IMR-90 (cell line): ENCODE results near the gene ARHGEF1. TPM values are rescaled to one million over a fixed set of nuclear protein-coding genes. Genes with fewer than 3 reads are reported as not detected.

Source experiments
- ATAC-seq: fragments of 200-7000 bp; cut with Tn5 transposase; 2 replicates; pipeline ENCODE4 v1.9.1; 2020; ENCODE audit warnings: low read depth, mild to moderate bottlenecking, moderate library complexity
- BruUV-seq: library from RNA; stranded (reverse); fragments of 400-500 nt; replicated peaks from 2 replicates; lab custom pipeline; 2021; lab: Mats Ljungman, UMichigan
- CTCF ChIA-PET: fragments of 300-600 bp; formaldehyde crosslinking; extraction: SDS; loops from one replicate; lab custom pipeline; 2021; ENCODE audit warnings: antibody characterized with exemption; lab: Yijun Ruan, JAX
- POLR2A ChIA-PET: fragments of 300-600 bp; sonication (Branson Sonifier 250); formaldehyde crosslinking; loops from one replicate; lab custom pipeline; 2022; ENCODE audit warnings: antibody characterized with exemption; ENCODE audit not compliant: unreplicated experiment; lab: Charles Lee
- DNase-seq: peaks from one replicate; pipeline ENCODE4 v3.0.0; 2013
- H2AFZ ChIP-seq: replicated peaks from 2 replicates; pipeline ENCODE3; 2013; ENCODE audit warnings: low read length, mild to moderate bottlenecking; ENCODE audit not compliant: poor library complexity
- H2AK5ac ChIP-seq: 2 replicates; pipeline ENCODE4 v1.6.1; 2013; ENCODE audit warnings: low read depth, low read length, inconsistent platforms
- H2AK9ac ChIP-seq: replicated peaks from 2 replicates; pipeline ENCODE3; 2013; ENCODE audit warnings: mild to moderate bottlenecking, low read depth, low read length, moderate library complexity; ENCODE audit not compliant: poor library complexity
- H2BK120ac ChIP-seq: 2 replicates; pipeline ENCODE4 v1.6.1; 2013; ENCODE audit warnings: low read depth, low read length, inconsistent platforms
- H2BK15ac ChIP-seq: 3 replicates; pipeline ENCODE4 v1.6.1; 2013; ENCODE audit warnings: low read depth, low read length, inconsistent platforms
- H2BK20ac ChIP-seq: 2 replicates; pipeline ENCODE4 v1.6.1; 2013; ENCODE audit warnings: low read depth, mild to moderate bottlenecking, inconsistent platforms, low read length, moderate library complexity
- H2BK5ac ChIP-seq: 2 replicates; pipeline ENCODE4 v1.6.1; 2013; ENCODE audit warnings: mild to moderate bottlenecking, low read depth, low read length, inconsistent platforms; ENCODE audit not compliant: poor library complexity, severe bottlenecking
- H3K14ac ChIP-seq: replicated peaks from 2 replicates; pipeline ENCODE4 v1.6.1; 2013; ENCODE audit warnings: low read depth, low read length, inconsistent platforms
- H3K18ac ChIP-seq: 2 replicates; pipeline ENCODE4 v1.6.1; 2013; ENCODE audit warnings: low read depth, low read length, control low read depth
- H3K23ac ChIP-seq: 2 replicates; pipeline ENCODE4 v1.6.1; 2013; ENCODE audit warnings: low read depth, low read length, inconsistent platforms
- H3K27ac ChIP-seq: 2 replicates; pipeline ENCODE4 v1.5.1; 2013; ENCODE audit warnings: mild to moderate bottlenecking, control low read depth, low read length; ENCODE audit not compliant: insufficient read depth
- H3K27me3 ChIP-seq: 2 replicates; pipeline ENCODE4 v1.6.1; 2013; ENCODE audit warnings: low read length; ENCODE audit not compliant: control insufficient read depth, insufficient read depth
- H3K36me3 ChIP-seq: 2 replicates; pipeline ENCODE4 v1.6.1; 2013; ENCODE audit warnings: low read length, mixed read lengths; ENCODE audit not compliant: control insufficient read depth, insufficient read depth
- H3K4ac ChIP-seq: 2 replicates; pipeline ENCODE4 v1.6.1; 2013; ENCODE audit warnings: low read depth, low read length, inconsistent platforms
- H3K4me1 ChIP-seq: 2 replicates; pipeline ENCODE4 v1.6.1; 2013; ENCODE audit warnings: low read length, mixed read lengths; ENCODE audit not compliant: control insufficient read depth, insufficient read depth
- H3K4me2 ChIP-seq: 2 replicates; pipeline ENCODE4 v1.6.1; 2013; ENCODE audit warnings: low read depth, mild to moderate bottlenecking, control low read depth, low read length, moderate library complexity
- H3K4me3 ChIP-seq: 2 replicates; pipeline ENCODE4 v1.5.1; 2013; ENCODE audit warnings: low read depth, mild to moderate bottlenecking, control low read depth, low read length, moderate library complexity; ENCODE audit not compliant: insufficient read depth
- H3K56ac ChIP-seq: 2 replicates; pipeline ENCODE4 v1.6.1; 2013; ENCODE audit warnings: low read length, inconsistent platforms; ENCODE audit not compliant: insufficient read depth; ENCODE audit errors: extremely low read depth
- H3K79me1 ChIP-seq, 2 experiments: 2 replicates each; pipeline ENCODE4 v1.6.1; 2013; ENCODE audit warnings: low read length in 2 of 2, inconsistent platforms in 1 of 2, low read depth in 1 of 2
- H3K9ac ChIP-seq: 2 replicates; pipeline ENCODE4 v1.6.1; 2013; ENCODE audit warnings: low read depth, low read length, control low read depth
- H3K9me1 ChIP-seq: 2 replicates; pipeline ENCODE4 v1.6.1; 2013; ENCODE audit warnings: low read length, inconsistent platforms; ENCODE audit not compliant: insufficient read depth
- H3K9me3 ChIP-seq: 2 replicates; pipeline ENCODE4 v1.6.1; 2013; ENCODE audit warnings: low read length; ENCODE audit not compliant: control insufficient read depth, insufficient read depth
- H4K20me1 ChIP-seq: 2 replicates; pipeline ENCODE4 v1.6.1; 2013; ENCODE audit warnings: low read length, inconsistent platforms; ENCODE audit not compliant: insufficient read depth
- H4K5ac ChIP-seq: 2 replicates; pipeline ENCODE4 v1.6.1; 2013; ENCODE audit warnings: mild to moderate bottlenecking, low read depth, low read length, control low read depth
- H4K8ac ChIP-seq, 2 experiments: 2 replicates each; pipeline ENCODE4 v1.6.1; 2013; ENCODE audit warnings: low read depth in 2 of 2, low read length in 2 of 2, control low read depth in 1 of 2, inconsistent platforms in 1 of 2
- H4K91ac ChIP-seq: 2 replicates; pipeline ENCODE4 v1.6.1; 2013; ENCODE audit warnings: low read depth, low read length, inconsistent platforms; ENCODE audit not compliant: insufficient read depth
- POLR2A ChIP-seq: IDR thresholded peaks from 2 replicates; pipeline ENCODE4 v1.6.1; 2012; ENCODE audit warnings: mild to moderate bottlenecking, low read depth, low read length
- WGBS, 2 experiments: methylation state at CpG; one replicate each; pipeline versions ENCODE4 v1.1.5 to v1.1.7; 2013; ENCODE audit warnings: missing lambda C conversion rate in 2 of 2; ENCODE audit not compliant: insufficient read length in 1 of 2; ENCODE audit errors: extremely low coverage in 2 of 2; 5-methylcytosine and 5-hydroxymethylcytosine counted together
- dilution Hi-C: fragments of 300-500 bp; cut with HindIII; formaldehyde crosslinking; loops from one replicate; pipeline ENCODE4 v1.14.3; 2018; ENCODE audit warnings: low sequenced_read_pairs; ENCODE audit not compliant: unreplicated experiment
- in situ Hi-C: fragments of 300-500 bp; cut with MboI; formaldehyde crosslinking; loops from 3 replicates; pipeline ENCODE4 v1.14.3; 2019; ENCODE audit warnings: low sequenced_read_pairs, inconsistent platforms, mixed read lengths
- intact Hi-C: fragments of 100-400 bp; cut with micrococcal nuclease; formaldehyde crosslinking; loops from 2 replicates; pipeline ENCODE4 v1.10.0; 2022
- polyA plus RNA-seq, 3 experiments: library from polyadenylated mRNA; depleted of rRNA; stranded (reverse); fragments of >200 nt; gene quantifications; 2 replicates each; pipeline ENCODE4 v1.2.3, GENCODE V29; 2012; ENCODE audit warnings: low replicate concordance in 1 of 3
- total RNA-seq: library from RNA; depleted of rRNA; stranded (reverse); fragments of >200 nt; gene quantifications from 2 replicates; pipeline ENCODE4 v1.2.3, GENCODE V29; 2012

Gene ARHGEF1
- total and polyA plus RNA-seq, 2 of the 4 experiments (the other 2 are of a cell fraction), result 11.5 to 47.1 TPM

DNA sequence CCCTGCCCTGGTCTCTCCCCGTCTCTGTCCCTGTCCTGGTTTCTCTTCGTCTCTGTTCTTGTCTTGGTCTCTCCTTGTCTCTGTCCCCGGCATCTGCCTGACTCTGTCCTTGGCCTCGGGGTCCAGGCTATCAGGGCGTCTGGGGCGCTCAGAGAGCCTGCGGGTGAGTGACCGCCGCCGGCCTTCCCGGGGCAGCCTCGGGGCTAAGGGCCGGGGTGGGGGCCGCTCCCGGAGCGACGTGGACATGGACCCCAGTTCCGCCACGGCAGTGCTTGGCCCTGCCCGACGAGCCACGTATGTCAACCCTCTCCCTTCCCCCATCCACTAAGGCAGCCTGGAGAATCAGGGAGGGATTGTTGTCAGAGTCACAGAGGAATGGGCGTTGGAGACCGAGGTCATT is 14.8 kb downstream of the ARHGEF1 start:
- intact Hi-C loops, result no loop called here
- H3K14ac ChIP-seq, result no peak overlapping the region
- ChIA-PET CTCF (no interaction called here), POLR2A (no interaction called here)
- H3K4me2 ChIP-seq, result no peak overlapping the region
- no peak overlapping the region for H2AFZ ChIP-seq
- H2BK20ac ChIP-seq, result no peak overlapping the region
- no peak overlapping the region for H2AK9ac ChIP-seq
- no peak overlapping the region for H4K91ac ChIP-seq
- peaks cover 0 to 3% of the 10 kb centered on the region in 2 experiments; a peak in 3 of 4 replicates for H3K79me1 ChIP-seq
- 93% methylated on average over 9 of the region's 24 CpGs; no CpG with 5 or more reads in 1 of the 2 experiments for WGBS, 2 experiments
- in situ Hi-C loops, result no loop called here
- H3K4me1 ChIP-seq, result no peaks in the 10 kb centered on the region
- no peaks in the 10 kb centered on the region for H3K9me3 ChIP-seq
- no peak overlapping the region for H3K27ac ChIP-seq
- no peaks in the 10 kb centered on the region for H3K9me1 ChIP-seq
- dilution Hi-C loops, result no loop called here
- no peak overlapping the region for H2BK5ac ChIP-seq
- no peak overlapping the region for H3K4ac ChIP-seq
- no peak overlapping the region for H3K18ac ChIP-seq
- H3K56ac ChIP-seq, result no peak overlapping the region
- no peak overlapping the region for H2BK120ac ChIP-seq
- no peak overlapping the region for H2BK15ac ChIP-seq
- no peaks in the 10 kb centered on the region; the same call in 1 of the 2 replicates for H4K20me1 ChIP-seq
- peaks cover 57% of the 10 kb centered on the region for H3K36me3 ChIP-seq
- TF ChIP-seq POLR2A, result no peak
- no peak overlapping the region for H3K4me3 ChIP-seq
- H3K27me3 ChIP-seq, result no peaks in the 10 kb centered on the region
- no peak overlapping the region for H3K9ac ChIP-seq
- ATAC-seq, result no peak
- H2AK5ac ChIP-seq, result no peak overlapping the region
- no peak overlapping the region for H3K23ac ChIP-seq
- no peak overlapping the region for H4K5ac ChIP-seq
- no peak overlapping the region for H4K8ac ChIP-seq
- no TSS peak for BruUV-seq
- no peak for DNase-seq
